ENCODE measurements around the gene XCR1. TPM values are rescaled to one million over a fixed set of nuclear protein-coding genes. Genes with fewer than 3 reads are reported as not detected.
"Not testable (repeated sequence)": the region's sequence is repeated elsewhere in the genome, so short reads cannot be mapped to it uniquely, and the experiment has no call there.

The XCR1 gene
- total RNA-seq, 1 donor from 2014 or later = not detected

DNA sequence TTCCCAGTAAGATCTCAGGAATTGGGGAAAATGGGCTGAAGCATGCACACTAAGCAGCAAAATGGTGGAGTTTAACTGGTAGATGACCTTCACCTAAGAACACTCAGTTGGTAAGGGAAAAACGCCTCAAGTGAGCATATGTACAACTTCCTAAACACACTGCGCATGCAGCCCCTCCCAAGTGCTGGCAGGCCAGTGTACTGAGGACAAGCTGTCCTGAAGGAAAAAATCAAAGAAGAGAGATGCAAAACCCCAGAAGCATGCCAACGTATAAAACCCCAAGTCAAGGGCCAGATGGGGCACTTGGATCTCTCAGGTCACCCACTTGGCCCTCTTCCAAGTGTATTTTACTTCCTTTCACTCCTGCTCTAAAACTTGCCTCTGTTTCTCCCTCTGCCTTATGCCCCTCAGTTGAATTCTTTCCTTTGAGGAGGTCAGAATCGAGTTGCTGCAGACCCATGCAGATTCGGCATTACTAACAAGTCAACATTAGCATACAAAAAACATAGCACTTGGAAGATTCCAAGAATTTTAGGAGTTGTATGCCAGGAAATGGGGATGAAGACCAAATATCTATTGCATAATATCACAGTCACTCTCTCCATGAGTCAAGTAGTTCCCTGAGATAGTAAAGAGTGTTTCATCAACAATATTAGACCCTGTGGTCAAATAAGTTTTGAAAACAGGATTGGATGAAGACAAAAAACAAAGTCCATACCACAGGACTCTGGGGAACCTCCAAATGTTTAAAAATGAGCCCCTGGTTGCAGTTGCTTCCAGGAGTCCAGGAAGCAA lies 20.8 kb downstream of the XCR1 start:
- Mint-ChIP-seq H3K27ac (ENCODE audit: unreplicated experiment) (peak overlapping the region; percentile 57), H3K4me1 (ENCODE audit: low read depth) (peaks cover 9% of the 10 kb centered on the region), H3K4me3 (ENCODE audit: unreplicated experiment) (no peak overlapping the region), H3K36me3 (ENCODE audit: low read depth) (peaks cover 1% of the 10 kb centered on the region), H3K27me3 (ENCODE audit: low read depth) (peaks cover 11% of the 10 kb centered on the region), H3K9me3 (ENCODE audit: low read depth) (no peaks in the 10 kb centered on the region)
- TF ChIP-seq, protein P1, sequence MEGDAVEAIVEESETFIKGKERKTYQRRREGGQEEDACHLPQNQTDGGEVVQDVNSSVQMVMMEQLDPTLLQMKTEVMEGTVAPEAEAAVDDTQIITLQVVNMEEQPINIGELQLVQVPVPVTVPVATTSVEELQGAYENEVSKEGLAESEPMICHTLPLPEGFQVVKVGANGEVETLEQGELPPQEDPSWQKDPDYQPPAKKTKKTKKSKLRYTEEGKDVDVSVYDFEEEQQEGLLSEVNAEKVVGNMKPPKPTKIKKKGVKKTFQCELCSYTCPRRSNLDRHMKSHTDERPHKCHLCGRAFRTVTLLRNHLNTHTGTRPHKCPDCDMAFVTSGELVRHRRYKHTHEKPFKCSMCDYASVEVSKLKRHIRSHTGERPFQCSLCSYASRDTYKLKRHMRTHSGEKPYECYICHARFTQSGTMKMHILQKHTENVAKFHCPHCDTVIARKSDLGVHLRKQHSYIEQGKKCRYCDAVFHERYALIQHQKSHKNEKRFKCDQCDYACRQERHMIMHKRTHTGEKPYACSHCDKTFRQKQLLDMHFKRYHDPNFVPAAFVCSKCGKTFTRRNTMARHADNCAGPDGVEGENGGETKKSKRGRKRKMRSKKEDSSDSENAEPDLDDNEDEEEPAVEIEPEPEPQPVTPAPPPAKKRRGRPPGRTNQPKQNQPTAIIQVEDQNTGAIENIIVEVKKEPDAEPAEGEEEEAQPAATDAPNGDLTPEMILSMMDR (IDR thresholded peaks at IDR 0.05) = no peak
- DNase-seq (ENCODE audit: low spot score) = no peak

DNA sequence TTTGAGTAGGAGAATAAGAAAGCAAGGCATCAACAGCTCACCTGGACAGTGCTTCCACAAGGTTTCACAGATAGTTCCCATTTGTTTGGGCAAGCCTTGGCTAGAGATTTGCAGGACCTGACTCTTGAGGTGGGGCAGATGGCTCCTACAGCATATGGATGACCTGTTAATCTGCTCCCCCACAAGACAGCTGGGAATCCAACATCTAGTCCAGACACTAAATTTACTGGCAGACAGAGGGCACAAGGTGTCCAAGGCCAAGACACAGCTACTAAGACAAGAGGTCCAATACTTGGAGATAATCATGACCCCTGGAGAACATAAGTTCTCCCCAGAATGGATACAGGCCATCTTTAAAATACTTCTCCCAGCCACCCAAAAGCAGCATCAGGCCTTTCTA lies 23.6 kb downstream of the XCR1 start:
- not testable (repeated sequence) for H3K4me1 Mint-ChIP-seq (ENCODE audit: low read depth); H3K27me3 Mint-ChIP-seq (ENCODE audit: low read depth); H3K27ac Mint-ChIP-seq (ENCODE audit: unreplicated experiment)

GRCh38 chr3:46001178-46001577 lies 26.1 kb downstream of the XCR1 start:
- H3K4me1 Mint-ChIP-seq (ENCODE audit: low read depth) = peaks cover 5% of the 10 kb centered on the region
- H3K36me3 Mint-ChIP-seq (ENCODE audit: low read depth) = peaks cover 1% of the 10 kb centered on the region
- TF ChIP-seq, protein P1 (IDR thresholded peaks at IDR 0.05) = no peak
- H3K9me3 Mint-ChIP-seq (ENCODE audit: low read depth) = no peaks in the 10 kb centered on the region
- no peak for DNase-seq (ENCODE audit: low spot score)
- H3K4me3 Mint-ChIP-seq (ENCODE audit: unreplicated experiment) = no peak overlapping the region
- peaks cover 10% of the 10 kb centered on the region for H3K27me3 Mint-ChIP-seq (ENCODE audit: low read depth)
- H3K27ac Mint-ChIP-seq (ENCODE audit: unreplicated experiment) = no peak overlapping the region

More for the DNA sequence above, 23.6 kb downstream of the XCR1 start:
- not testable (repeated sequence) for DNase-seq (ENCODE audit: low spot score); H3K9me3 Mint-ChIP-seq (ENCODE audit: low read depth); H3K36me3 Mint-ChIP-seq (ENCODE audit: low read depth); H3K4me3 Mint-ChIP-seq (ENCODE audit: unreplicated experiment)

DNA sequence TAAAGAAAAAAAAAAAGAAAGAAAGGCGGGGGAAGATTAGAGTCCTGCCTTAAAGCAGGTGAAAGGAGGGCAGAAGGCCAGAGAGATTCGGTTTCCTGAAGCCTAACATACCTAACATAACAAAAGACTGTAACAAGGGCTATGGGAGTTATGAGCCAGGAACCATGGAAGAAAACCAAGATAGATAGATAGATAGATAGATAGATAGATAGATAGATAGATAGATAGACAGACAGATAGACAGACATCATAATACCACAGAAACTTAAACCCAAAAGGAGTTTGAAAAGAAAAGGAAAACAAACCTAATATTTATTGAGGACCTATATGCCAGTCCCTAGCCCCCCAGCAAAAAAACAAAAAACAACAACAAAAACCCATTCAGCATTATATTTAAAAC lies 29.3 kb downstream of the XCR1 start:
- H3K27ac Mint-ChIP-seq (ENCODE audit: unreplicated experiment) = no peak overlapping the region
- H3K4me3 Mint-ChIP-seq (ENCODE audit: unreplicated experiment) = no peak overlapping the region
- peaks cover 12% of the 10 kb centered on the region for H3K4me1 Mint-ChIP-seq (ENCODE audit: low read depth)
- no peaks in the 10 kb centered on the region for H3K9me3 Mint-ChIP-seq (ENCODE audit: low read depth)
- no peak for DNase-seq (ENCODE audit: low spot score)
- TF ChIP-seq, protein P1 (IDR thresholded peaks at IDR 0.05) = no peak
- H3K36me3 Mint-ChIP-seq (ENCODE audit: low read depth) = peaks cover under 1% of the 10 kb centered on the region
- H3K27me3 Mint-ChIP-seq (ENCODE audit: low read depth) = peaks cover 10% of the 10 kb centered on the region

- peaks cover 16% of the 10 kb centered on the region for H3K4me1 Mint-ChIP-seq (ENCODE audit: low read depth)
- not testable (repeated sequence) for H3K4me3 Mint-ChIP-seq (ENCODE audit: unreplicated experiment); DNase-seq (ENCODE audit: low spot score); H3K36me3 Mint-ChIP-seq (ENCODE audit: low read depth); H3K9me3 Mint-ChIP-seq (ENCODE audit: low read depth); H3K27ac Mint-ChIP-seq (ENCODE audit: unreplicated experiment)
- H3K27me3 Mint-ChIP-seq (ENCODE audit: low read depth) = peaks cover 10% of the 10 kb centered on the region
Measured at GRCh38 chr3:45997499-45997898, 29.8 kb downstream of the XCR1 start.

DNA sequence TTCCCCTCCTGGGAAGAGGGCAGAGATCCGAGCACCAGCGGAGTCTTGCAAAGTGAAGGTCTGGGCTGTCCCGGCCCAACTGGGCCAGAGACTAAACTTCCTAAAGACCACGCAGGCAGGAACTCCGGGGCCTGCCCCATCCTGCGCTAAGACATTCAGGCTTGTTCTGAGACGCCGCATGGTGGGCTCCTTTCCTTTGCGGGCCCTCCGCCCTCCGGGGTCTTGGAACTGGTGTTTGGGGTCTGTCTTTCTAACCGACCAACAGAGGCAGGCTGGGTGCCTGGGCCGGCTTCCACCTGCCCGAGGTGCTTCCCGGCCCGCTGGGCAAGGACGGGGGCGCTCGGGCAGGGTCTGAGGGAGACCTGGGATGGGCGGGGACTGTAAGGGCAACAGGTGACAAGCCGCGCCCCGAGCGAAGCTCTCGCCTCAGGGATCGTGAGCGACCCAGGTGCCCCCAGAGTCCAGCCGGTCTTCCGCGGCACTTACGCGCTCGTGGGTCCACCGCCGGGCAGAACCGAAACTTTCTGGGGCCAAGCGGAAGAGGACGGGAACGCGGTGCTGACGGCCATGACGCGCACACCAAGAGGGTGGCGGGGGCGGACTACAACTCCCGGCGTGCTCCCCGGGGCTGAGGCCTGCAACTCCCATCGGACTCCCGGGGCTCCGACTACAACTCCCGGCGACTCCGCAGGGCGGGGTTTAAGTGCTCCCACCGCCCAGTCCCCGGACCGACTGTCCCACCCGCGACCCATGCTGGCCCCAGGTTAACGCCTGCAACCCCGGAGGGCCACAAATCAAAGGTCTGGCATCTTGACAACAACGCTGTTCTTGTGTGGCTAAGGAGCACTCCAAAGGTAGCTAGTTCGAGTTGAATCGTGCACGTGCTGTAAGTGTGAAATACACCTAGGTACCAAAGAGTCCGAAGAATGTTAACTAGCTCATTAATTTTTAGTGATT lies 31.8 kb downstream of the XCR1 start, which contains the start of gene FYCO1:
TSS of gene FYCO1 (minus strand) at position 589 of the 957 bp plus-strand sequence. CDS start 10,914 bp downstream, outside the sequence.
- peak; percentile 99 for DNase-seq (ENCODE audit: low spot score)
- Mint-ChIP-seq H3K9me3 (ENCODE audit: low read depth) (no peaks in the 10 kb centered on the region), H3K4me1 (ENCODE audit: low read depth) (peaks cover 17% of the 10 kb centered on the region), H3K27ac (ENCODE audit: unreplicated experiment) (peak within 1 kb of the TSS; percentile 49), H3K4me3 (ENCODE audit: unreplicated experiment) (peak within 1 kb of the TSS; percentile 81), H3K27me3 (ENCODE audit: low read depth) (peaks cover 10% of the 10 kb centered on the region), H3K36me3 (ENCODE audit: low read depth) (no peaks in the 10 kb centered on the region)
- TF ChIP-seq, protein P1 (IDR thresholded peaks at IDR 0.05) = peak; percentile 5

Data from chondrocyte (in vitro differentiated cells).